ENCODE data around the gene OAS3.

DNA sequence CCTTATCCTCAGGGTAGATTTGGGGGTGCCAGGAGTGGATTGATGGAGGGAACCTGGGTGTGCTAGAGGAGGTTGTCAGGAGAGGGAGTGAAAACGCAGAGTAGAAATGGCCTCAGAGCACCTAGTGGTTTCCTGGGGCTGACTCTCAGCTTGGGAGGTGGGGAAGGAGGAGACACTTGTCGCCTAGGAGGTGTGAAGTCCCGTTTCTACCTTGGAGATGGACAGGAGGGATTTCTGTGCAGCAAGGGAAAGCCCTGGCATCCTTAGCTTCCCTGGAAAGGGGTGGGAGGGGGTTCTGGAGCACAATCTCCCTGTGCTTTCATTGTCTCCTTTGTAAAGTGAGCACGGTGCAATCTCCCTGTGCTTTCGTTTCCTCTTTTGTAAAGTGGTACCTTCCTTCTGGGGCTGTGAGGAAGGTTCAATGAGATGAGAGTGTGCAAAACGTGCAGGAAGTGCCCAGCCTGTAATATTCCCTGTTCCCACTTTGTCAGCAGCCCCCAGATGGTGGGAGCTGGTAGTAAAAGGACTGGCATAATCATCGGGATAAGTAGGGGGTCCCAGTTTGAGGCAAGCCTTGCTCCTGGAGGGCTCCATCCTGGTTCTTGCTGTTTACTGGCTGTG is 1.6 kb downstream of the OAS3 start:
- TF ChIP-seq, protein P1, sequence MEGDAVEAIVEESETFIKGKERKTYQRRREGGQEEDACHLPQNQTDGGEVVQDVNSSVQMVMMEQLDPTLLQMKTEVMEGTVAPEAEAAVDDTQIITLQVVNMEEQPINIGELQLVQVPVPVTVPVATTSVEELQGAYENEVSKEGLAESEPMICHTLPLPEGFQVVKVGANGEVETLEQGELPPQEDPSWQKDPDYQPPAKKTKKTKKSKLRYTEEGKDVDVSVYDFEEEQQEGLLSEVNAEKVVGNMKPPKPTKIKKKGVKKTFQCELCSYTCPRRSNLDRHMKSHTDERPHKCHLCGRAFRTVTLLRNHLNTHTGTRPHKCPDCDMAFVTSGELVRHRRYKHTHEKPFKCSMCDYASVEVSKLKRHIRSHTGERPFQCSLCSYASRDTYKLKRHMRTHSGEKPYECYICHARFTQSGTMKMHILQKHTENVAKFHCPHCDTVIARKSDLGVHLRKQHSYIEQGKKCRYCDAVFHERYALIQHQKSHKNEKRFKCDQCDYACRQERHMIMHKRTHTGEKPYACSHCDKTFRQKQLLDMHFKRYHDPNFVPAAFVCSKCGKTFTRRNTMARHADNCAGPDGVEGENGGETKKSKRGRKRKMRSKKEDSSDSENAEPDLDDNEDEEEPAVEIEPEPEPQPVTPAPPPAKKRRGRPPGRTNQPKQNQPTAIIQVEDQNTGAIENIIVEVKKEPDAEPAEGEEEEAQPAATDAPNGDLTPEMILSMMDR (IDR thresholded peaks at IDR 0.05 in 8 of 11, conservative IDR thresholded peaks at IDR 0.05 in 3 of 11): no peak
- no peak for TF ChIP-seq POLR2A (IDR thresholded peaks at IDR 0.05)
- no peak for TF ChIP-seq POLR2AphosphoS5 (IDR thresholded peaks at IDR 0.05)

All from spleen (tissue), 7 donors.